ENCODE data around the gene GTF2H1. TPM values are rescaled to one million over a fixed set of nuclear protein-coding genes. Genes with fewer than 3 reads are reported as not detected.
"Not testable (repeated sequence)": the region's sequence is repeated elsewhere in the genome, so short reads cannot be mapped to it uniquely, and the experiment has no call there.

GTF2H1 gene
- total RNA-seq, 1 experiment from 2014 or later, result 111 TPM

DNA sequence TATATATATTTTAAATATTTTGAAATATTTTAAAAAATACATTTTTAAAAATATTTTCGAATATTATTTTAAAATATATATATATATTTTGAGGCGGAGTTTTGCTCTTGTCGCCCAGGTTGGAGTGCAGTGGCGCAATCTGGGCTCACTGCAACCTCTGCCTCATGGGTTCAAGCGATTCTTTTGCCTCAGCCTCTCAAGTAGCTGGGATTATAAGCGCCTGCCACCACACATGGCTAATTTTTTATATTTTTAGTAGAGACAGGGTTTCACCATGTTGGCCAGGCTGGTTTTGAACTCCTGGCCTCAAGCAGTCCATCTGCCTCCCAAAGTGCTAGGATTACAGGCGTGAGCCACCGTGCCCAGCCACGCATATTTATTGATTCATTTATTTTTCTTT, 78.7 kb downstream of the GTF2H1 start:
- in situ Hi-C loops (cut with HindIII; ENCODE audit: low sequenced_read_pairs); DNase-seq (ENCODE audit: low spot score): not testable (repeated sequence)

DNA sequence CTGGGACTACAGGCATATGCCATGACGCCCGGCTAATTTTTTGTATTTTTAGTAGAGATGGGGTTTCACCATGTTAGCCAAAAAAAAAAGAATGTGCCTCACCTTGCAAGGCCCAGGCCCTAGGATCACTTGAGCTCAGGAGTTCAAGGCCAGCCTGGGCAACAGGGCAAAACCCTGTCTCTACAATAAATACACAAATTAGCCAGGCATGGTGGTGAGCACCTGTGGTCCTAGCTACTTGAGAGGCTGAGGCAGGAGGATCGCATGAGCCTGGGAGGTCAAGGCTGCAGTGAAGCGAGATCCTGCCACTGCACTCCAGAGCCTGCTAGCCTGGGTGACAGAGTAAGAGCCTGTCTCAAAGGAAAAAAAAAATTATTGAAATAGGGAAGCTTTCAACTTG, 81.7 kb downstream of the GTF2H1 start:
- in situ Hi-C loops (cut with HindIII; ENCODE audit: low sequenced_read_pairs), result no loop called here
- DNase-seq (ENCODE audit: low spot score), result no peak

DNA sequence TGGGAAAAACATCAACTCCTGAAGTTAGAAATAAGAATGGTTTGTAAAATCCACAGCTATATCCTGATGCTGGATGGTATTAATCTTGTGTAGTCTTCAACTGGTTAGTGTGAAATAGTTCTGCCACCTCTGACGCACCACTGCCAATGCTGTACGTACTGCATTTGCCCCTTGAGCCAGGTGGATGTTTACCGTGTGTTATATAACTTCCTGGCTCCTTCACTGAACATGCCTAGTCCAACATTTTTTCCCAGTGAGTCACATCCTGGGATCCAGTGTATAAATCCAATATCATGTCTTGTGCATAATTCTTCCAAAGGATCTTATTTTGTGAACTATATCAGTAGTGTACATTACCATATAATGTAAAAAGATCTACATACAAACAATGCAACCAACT, 85.0 kb downstream of the GTF2H1 start:
- in situ Hi-C loops (cut with HindIII; ENCODE audit: low sequenced_read_pairs); DNase-seq (ENCODE audit: low spot score): not testable (repeated sequence)

DNA sequence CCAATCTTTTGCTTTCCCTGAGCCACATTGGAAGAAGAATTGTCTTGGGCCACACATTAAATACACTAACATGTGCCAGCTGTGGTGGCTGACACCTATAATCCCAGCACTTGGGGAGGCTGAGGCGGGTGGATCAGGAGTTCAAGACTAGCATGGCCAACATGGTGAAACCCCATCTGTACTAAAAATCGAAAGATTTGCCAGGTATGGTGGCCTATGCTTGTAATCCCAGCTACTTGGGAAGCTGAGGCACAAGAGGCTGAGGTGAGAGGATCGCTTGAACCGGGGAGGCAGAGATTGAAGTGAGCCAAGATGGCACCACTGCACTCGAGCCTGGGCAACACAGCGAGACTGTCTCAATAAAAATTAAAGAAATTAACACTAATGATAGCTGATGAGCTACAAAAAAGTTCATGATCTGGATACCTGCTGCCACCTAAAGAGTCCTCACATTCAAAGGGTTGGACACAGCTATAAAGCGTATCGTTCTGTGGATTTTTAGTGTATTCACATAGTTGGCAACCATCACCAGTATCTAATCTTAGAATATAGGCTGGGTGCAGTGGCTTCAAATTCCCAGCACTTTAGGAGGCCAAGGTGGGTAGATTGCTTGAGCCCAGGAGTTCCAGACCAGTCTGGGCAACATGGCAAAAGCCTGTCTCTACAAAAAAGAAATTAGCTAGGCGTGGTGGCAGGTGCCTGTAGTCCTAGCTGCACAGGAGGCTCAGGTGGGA, 86.4 kb downstream of the GTF2H1 start:
- in situ Hi-C loops (cut with HindIII; ENCODE audit: low sequenced_read_pairs), result no loop called here
- DNase-seq (ENCODE audit: low spot score), result no peak

DNA sequence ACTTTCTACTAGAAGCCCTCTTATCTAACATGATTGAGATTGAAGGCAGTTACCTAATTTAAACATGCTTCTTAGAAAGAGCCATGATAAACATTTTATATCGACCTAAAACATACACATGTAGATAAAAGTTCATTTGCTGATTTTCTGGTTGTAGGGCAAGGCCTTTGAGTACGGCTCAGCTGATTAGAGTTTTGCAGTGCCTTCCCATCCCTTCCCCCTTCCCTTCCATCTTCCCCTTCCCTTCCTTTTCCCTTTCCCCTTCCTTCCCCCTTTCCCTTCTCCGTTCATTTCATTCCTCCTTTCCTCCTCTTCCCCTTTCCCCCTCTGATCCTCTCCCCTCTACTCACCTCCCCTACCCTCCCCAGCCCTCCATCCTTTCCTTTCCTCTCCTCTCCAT, 94.1 kb downstream of the GTF2H1 start:
- in situ Hi-C loops (cut with HindIII; ENCODE audit: low sequenced_read_pairs), result no loop called here
- DNase-seq (ENCODE audit: low spot score), result no peak

Other genes with a start within 250 kb of the GTF2H1 start
- 37.7 and 37.9 TPM in 2 replicates for gene SAAL1, start 216.5 kb upstream of the GTF2H1 start, total RNA-seq (2014; rRNA removed; shearing (Covaris generic))
- gene MRGPRX3, start 190.0 kb upstream of the GTF2H1 start, total RNA-seq (2014; rRNA removed; shearing (Covaris generic)), result not detected in 2 replicates
- not detected in 2 replicates for gene MRGPRX4, start 149.7 kb upstream of the GTF2H1 start, total RNA-seq (2014; rRNA removed; shearing (Covaris generic))
- gene SAA4, start 85.8 kb upstream of the GTF2H1 start, total RNA-seq (2014; rRNA removed; shearing (Covaris generic)), result not detected in 2 replicates
- gene SAA2, start 73.9 kb upstream of the GTF2H1 start, total RNA-seq (2014; rRNA removed; shearing (Covaris generic)), result not detected in 2 replicates
- gene SAA1, start 56.3 kb upstream of the GTF2H1 start, total RNA-seq (2014; rRNA removed; shearing (Covaris generic)), result 3.3 and 4.6 TPM in 2 replicates
- gene HPS5, start 427 bp upstream of the GTF2H1 start, total RNA-seq (2014; rRNA removed; shearing (Covaris generic)), result 26.4 and 33.0 TPM in 2 replicates
- 543 and 699 TPM in 2 replicates for gene LDHA, start 72.0 kb downstream of the GTF2H1 start, total RNA-seq (2014; rRNA removed; shearing (Covaris generic))
- not detected in 2 replicates for gene LDHC, start 89.8 kb downstream of the GTF2H1 start, total RNA-seq (2014; rRNA removed; shearing (Covaris generic))
- not detected in 2 replicates for gene LDHAL6A, start 133.3 kb downstream of the GTF2H1 start, total RNA-seq (2014; rRNA removed; shearing (Covaris generic))
- 71.3 and 111 TPM in 2 replicates for gene TSG101, start 204.4 kb downstream of the GTF2H1 start, total RNA-seq (2014; rRNA removed; shearing (Covaris generic))

Data from G401 (cell line).